H1 (cell line): Measurements from ENCODE around the gene NHS.

ENCODE experiments used
- CTCF ChIP-seq, 3 experiments: IDR thresholded peaks; 1 replicate in 2 of 3; 2 replicates in 1 of 3; pipeline versions ENCODE4 v1.5.1 to v1.6.1; 2011; ENCODE audit warnings: low read length in 3 of 3, mild to moderate bottlenecking in 3 of 3, inconsistent platforms in 2 of 3, low read depth in 1 of 3, moderate library complexity in 1 of 3; ENCODE audit not compliant: insufficient read depth in 1 of 3; ENCODE audit errors: control extremely low read depth in 1 of 3
- NRF1 ChIP-seq: IDR thresholded peaks from 2 replicates; pipeline ENCODE4 v1.6.1; 2011; ENCODE audit warnings: mild to moderate bottlenecking, low read depth, low read length, improper control_type of control experiment
- POLR2A ChIP-seq, 2 experiments: IDR thresholded peaks; 1 replicate in 1 of 2; 2 replicates in 1 of 2; pipeline ENCODE4 v1.6.1; 2011; ENCODE audit warnings: low read depth in 2 of 2, low read length in 2 of 2, mild to moderate bottlenecking in 2 of 2; ENCODE audit errors: control extremely low read depth in 1 of 2
- TAF1 ChIP-seq: IDR thresholded peaks from 2 replicates; pipeline ENCODE4 v1.6.1; 2011; ENCODE audit warnings: mild to moderate bottlenecking, low read depth, low read length

GRCh38 chrX:17403189-17403691, 28.2 kb downstream of the NHS start:
- TF ChIP-seq POLR2A (IDR thresholded peaks at IDR 0.05; ENCODE audit: control extremely low read depth in 1 of 2, low read depth in 2 of 2, low read length in 2 of 2) (no peak), NRF1 (no peak), TAF1 (no peak), CTCF (IDR thresholded peaks at IDR 0.05; ENCODE audit: control extremely low read depth in 1 of 3, insufficient read depth in 1 of 3, low read depth in 1 of 3, low read length in 3 of 3) (no peak)
